ENCODE results near the gene SNN. TPM values are rescaled to one million over a fixed set of nuclear protein-coding genes. Genes with fewer than 3 reads are reported as not detected.

The SNN gene
- total RNA-seq, 1 experiment from 2014 or later: 12.6 TPM

GRCh38 chr16:11670171-11671131 lies 2.2 kb downstream of the SNN start:
- Histone ChIP-seq H3F3A (ENCODE audit: insufficient read depth, low read depth) (peaks cover 13% of the 10 kb centered on the region; the same call in 1 of the 2 replicates), H3K4me2 (no peak overlapping the region), H3K9me3 (ENCODE audit: insufficient read depth, low read depth) (no peaks in the 10 kb centered on the region), H3K4me3 (no peak overlapping the region), H3K27me3 (ENCODE audit: insufficient read depth, low read depth) (no peaks in the 10 kb centered on the region), H3K4me1 (replicated peaks; ENCODE audit: insufficient read depth) (no peaks in the 10 kb centered on the region), H3K27ac (no peak overlapping the region), H3K9me2 (ENCODE audit: insufficient read depth) (no peaks in the 10 kb centered on the region), H4K20me1 (ENCODE audit: insufficient read depth) (no peaks in the 10 kb centered on the region), H3K79me2 (ENCODE audit: low read depth) (no peaks in the 10 kb centered on the region), H2AFZ (no peak overlapping the region), H3K36me3 (ENCODE audit: low read depth) (no peaks in the 10 kb centered on the region)
- no TSS peak for BruUV-seq (replicated peaks)
- DNase-seq: no peak
- intact Hi-C loops (cut with micrococcal nuclease; ENCODE audit: unreplicated experiment): loop anchor here (10.0 kb wide), 1 partner anchor 266 kb away; no protein-coding TSS in a partner anchor
- ChIA-PET POLR2A (ENCODE audit: unreplicated experiment) (no interaction called here), CTCF (no interaction called here)
- TF ChIP-seq, protein P1, sequence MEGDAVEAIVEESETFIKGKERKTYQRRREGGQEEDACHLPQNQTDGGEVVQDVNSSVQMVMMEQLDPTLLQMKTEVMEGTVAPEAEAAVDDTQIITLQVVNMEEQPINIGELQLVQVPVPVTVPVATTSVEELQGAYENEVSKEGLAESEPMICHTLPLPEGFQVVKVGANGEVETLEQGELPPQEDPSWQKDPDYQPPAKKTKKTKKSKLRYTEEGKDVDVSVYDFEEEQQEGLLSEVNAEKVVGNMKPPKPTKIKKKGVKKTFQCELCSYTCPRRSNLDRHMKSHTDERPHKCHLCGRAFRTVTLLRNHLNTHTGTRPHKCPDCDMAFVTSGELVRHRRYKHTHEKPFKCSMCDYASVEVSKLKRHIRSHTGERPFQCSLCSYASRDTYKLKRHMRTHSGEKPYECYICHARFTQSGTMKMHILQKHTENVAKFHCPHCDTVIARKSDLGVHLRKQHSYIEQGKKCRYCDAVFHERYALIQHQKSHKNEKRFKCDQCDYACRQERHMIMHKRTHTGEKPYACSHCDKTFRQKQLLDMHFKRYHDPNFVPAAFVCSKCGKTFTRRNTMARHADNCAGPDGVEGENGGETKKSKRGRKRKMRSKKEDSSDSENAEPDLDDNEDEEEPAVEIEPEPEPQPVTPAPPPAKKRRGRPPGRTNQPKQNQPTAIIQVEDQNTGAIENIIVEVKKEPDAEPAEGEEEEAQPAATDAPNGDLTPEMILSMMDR (conservative IDR thresholded peaks at IDR 0.05): no peak
- no peak for TF ChIP-seq EZH2 (IDR thresholded peaks at IDR 0.05; ENCODE audit: low read depth)

- H4K20me1 ChIP-seq (ENCODE audit: insufficient read depth): no peaks in the 10 kb centered on the region
- H3K27me3 ChIP-seq (ENCODE audit: insufficient read depth, low read depth): no peaks in the 10 kb centered on the region
- no peaks in the 10 kb centered on the region for H3K9me2 ChIP-seq (ENCODE audit: insufficient read depth)
- CTCF ChIA-PET: no interaction called here
- no peak overlapping the region for H3K27ac ChIP-seq
- H2AFZ ChIP-seq: no peak overlapping the region
- TF ChIP-seq EZH2 (IDR thresholded peaks at IDR 0.05; ENCODE audit: low read depth): no peak
- TF ChIP-seq, protein P1 (conservative IDR thresholded peaks at IDR 0.05): no peak
- no peaks in the 10 kb centered on the region for H3K4me1 ChIP-seq (replicated peaks; ENCODE audit: insufficient read depth)
- H3K79me2 ChIP-seq (ENCODE audit: low read depth): no peaks in the 10 kb centered on the region
- H3F3A ChIP-seq (ENCODE audit: insufficient read depth, low read depth): peaks cover 11% of the 10 kb centered on the region; the same call in 1 of the 2 replicates
- no peak overlapping the region for H3K4me2 ChIP-seq
- H3K36me3 ChIP-seq (ENCODE audit: low read depth): no peaks in the 10 kb centered on the region
- intact Hi-C loops (cut with micrococcal nuclease; ENCODE audit: unreplicated experiment): loop anchor here (10.0 kb wide), 1 partner anchor 266 kb away; no protein-coding TSS in a partner anchor
- POLR2A ChIA-PET (ENCODE audit: unreplicated experiment): no interaction called here
- no TSS peak for BruUV-seq (replicated peaks)
- no peak overlapping the region for H3K4me3 ChIP-seq
- DNase-seq: no peak
- no peaks in the 10 kb centered on the region for H3K9me3 ChIP-seq (ENCODE audit: insufficient read depth, low read depth)
Observed at GRCh38 chr16:11671271-11671670, 3.0 kb downstream of the SNN start.

- ChIA-PET POLR2A (ENCODE audit: unreplicated experiment) (no interaction called here), CTCF (no interaction called here)
- Histone ChIP-seq H2AFZ (no peak overlapping the region), H3K79me2 (ENCODE audit: low read depth) (no peaks in the 10 kb centered on the region), H3K27ac (no peak overlapping the region), H3K4me1 (replicated peaks; ENCODE audit: insufficient read depth) (no peaks in the 10 kb centered on the region), H3K36me3 (ENCODE audit: low read depth) (no peaks in the 10 kb centered on the region), H3K4me3 (no peak overlapping the region), H4K20me1 (ENCODE audit: insufficient read depth) (no peaks in the 10 kb centered on the region), H3K9me3 (ENCODE audit: insufficient read depth, low read depth) (no peaks in the 10 kb centered on the region), H3K4me2 (no peak overlapping the region), H3K27me3 (ENCODE audit: insufficient read depth, low read depth) (no peaks in the 10 kb centered on the region), H3K9me2 (ENCODE audit: insufficient read depth) (no peaks in the 10 kb centered on the region), H3F3A (ENCODE audit: insufficient read depth, low read depth) (peaks cover 7% of the 10 kb centered on the region; the same call in 1 of the 2 replicates)
- no TSS peak for BruUV-seq (replicated peaks)
- DNase-seq: no peak
- intact Hi-C loops (cut with micrococcal nuclease; ENCODE audit: unreplicated experiment): loop anchor here (10.0 kb wide), 1 partner anchor 267 kb away; no protein-coding TSS in a partner anchor
- TF ChIP-seq, protein P1 (conservative IDR thresholded peaks at IDR 0.05): no peak
- no peak for TF ChIP-seq EZH2 (IDR thresholded peaks at IDR 0.05; ENCODE audit: low read depth)
Observed at GRCh38 chr16:11671676-11672075, 3.4 kb downstream of the SNN start.
